GM21526 (cell line): ENCODE measurements around the gene TCERG1.

ENCODE experiments used
- ATAC-seq: cut with Tn5 transposase; IDR thresholded peaks from one replicate; pipeline ENCODE4 v1.9.1; 2021; ENCODE audit warnings: moderate library complexity; ENCODE audit not compliant: unreplicated experiment, low FRiP score

Gene TCERG1

GRCh38 chr5:146451411-146451810 is 4.3 kb downstream of the TCERG1 start:
- ATAC-seq, result no peak

GRCh38 chr5:146457431-146457830 is 10.3 kb downstream of the TCERG1 start:
- no peak for ATAC-seq

- no peak for ATAC-seq
Observed at GRCh38 chr5:146458894-146459293, 11.8 kb downstream of the TCERG1 start.

- ATAC-seq, result no peak
Observed at GRCh38 chr5:146461319-146461718, 14.2 kb downstream of the TCERG1 start.

GRCh38 chr5:146463446-146463845 is 16.3 kb downstream of the TCERG1 start:
- no peak for ATAC-seq

- no peak for ATAC-seq
Observed at GRCh38 chr5:146466521-146467349, 19.6 kb downstream of the TCERG1 start.

- no peak for ATAC-seq
Observed at GRCh38 chr5:146467760-146468159, 20.6 kb downstream of the TCERG1 start.

GRCh38 chr5:146474065-146474464 is 26.9 kb downstream of the TCERG1 start:
- ATAC-seq, result no peak

- ATAC-seq, result no peak
Observed at GRCh38 chr5:146475190-146475780, 28.2 kb downstream of the TCERG1 start.

- no peak for ATAC-seq
Observed at GRCh38 chr5:146475906-146476305, 28.8 kb downstream of the TCERG1 start.

GRCh38 chr5:146482775-146483174 is 35.6 kb downstream of the TCERG1 start:
- no peak for ATAC-seq

- ATAC-seq, result no peak
Observed at GRCh38 chr5:146484714-146485391, 37.7 kb downstream of the TCERG1 start.

GRCh38 chr5:146490089-146490843 is 43.1 kb downstream of the TCERG1 start:
- ATAC-seq, result no peak

- no peak for ATAC-seq
Observed at GRCh38 chr5:146494656-146495055, 47.5 kb downstream of the TCERG1 start.

- ATAC-seq, result no peak
Observed at GRCh38 chr5:146499680-146500079, 52.5 kb downstream of the TCERG1 start.

- no peak for ATAC-seq
Observed at GRCh38 chr5:146507428-146507827, 60.3 kb downstream of the TCERG1 start.

- no peak for ATAC-seq
Observed at GRCh38 chr5:146510559-146511125, 63.5 kb downstream of the TCERG1 start.

- ATAC-seq, result no peak
Observed at GRCh38 chr5:146513462-146513861, 66.3 kb downstream of the TCERG1 start.

GRCh38 chr5:146514575-146514974 is 67.4 kb downstream of the TCERG1 start:
- ATAC-seq, result no peak

GRCh38 chr5:146515473-146516150 is 68.5 kb downstream of the TCERG1 start:
- ATAC-seq, result no peak
